B cell (primary cell): ENCODE data around the gene PRLR.

Experiments
- EZH2 ChIP-seq: IDR thresholded peaks from 2 replicates; pipeline ENCODE4 v1.6.1; 2012; ENCODE audit warnings: borderline replicate concordance, low read depth, mild to moderate bottlenecking, moderate library complexity, low read length; ENCODE audit not compliant: insufficient read depth, poor library complexity, severe bottlenecking
- TF ChIP-seq, protein P1 (sequence below): fragments of 200-600 bp; IDR thresholded peaks from one replicate; pipeline ENCODE4 v1.8.0; 2022; ENCODE audit warnings: antibody characterized with exemption, mild to moderate bottlenecking

- TF ChIP-seq, protein P1, sequence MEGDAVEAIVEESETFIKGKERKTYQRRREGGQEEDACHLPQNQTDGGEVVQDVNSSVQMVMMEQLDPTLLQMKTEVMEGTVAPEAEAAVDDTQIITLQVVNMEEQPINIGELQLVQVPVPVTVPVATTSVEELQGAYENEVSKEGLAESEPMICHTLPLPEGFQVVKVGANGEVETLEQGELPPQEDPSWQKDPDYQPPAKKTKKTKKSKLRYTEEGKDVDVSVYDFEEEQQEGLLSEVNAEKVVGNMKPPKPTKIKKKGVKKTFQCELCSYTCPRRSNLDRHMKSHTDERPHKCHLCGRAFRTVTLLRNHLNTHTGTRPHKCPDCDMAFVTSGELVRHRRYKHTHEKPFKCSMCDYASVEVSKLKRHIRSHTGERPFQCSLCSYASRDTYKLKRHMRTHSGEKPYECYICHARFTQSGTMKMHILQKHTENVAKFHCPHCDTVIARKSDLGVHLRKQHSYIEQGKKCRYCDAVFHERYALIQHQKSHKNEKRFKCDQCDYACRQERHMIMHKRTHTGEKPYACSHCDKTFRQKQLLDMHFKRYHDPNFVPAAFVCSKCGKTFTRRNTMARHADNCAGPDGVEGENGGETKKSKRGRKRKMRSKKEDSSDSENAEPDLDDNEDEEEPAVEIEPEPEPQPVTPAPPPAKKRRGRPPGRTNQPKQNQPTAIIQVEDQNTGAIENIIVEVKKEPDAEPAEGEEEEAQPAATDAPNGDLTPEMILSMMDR, result no peak
- TF ChIP-seq EZH2, result no peak
Measured at GRCh38 chr5:35083150-35083549, 147.1 kb downstream of the PRLR start.
